HFFc6 (cell line): ENCODE results near the gene TCP11L1. TPM values are rescaled to one million over a fixed set of nuclear protein-coding genes. Genes with fewer than 3 reads are reported as not detected.

Source experiments
- DNase-seq: peaks from one replicate; pipeline ENCODE4 v3.0.0-alpha.2; 2018
- H3K27ac Mint-ChIP-seq: 2 replicates; pipeline ENCODE4 v1.8.0; 2020; ENCODE audit warnings: mild to moderate bottlenecking, mixed read lengths
- H3K27me3 Mint-ChIP-seq: 2 replicates; pipeline ENCODE4 v1.8.0; 2021; ENCODE audit warnings: mild to moderate bottlenecking, moderate library complexity, mixed read lengths; ENCODE audit not compliant: insufficient read depth
- H3K36me3 Mint-ChIP-seq: 2 replicates; pipeline ENCODE4 v1.8.0; 2021; ENCODE audit warnings: low read depth, mixed read lengths
- H3K4me1 Mint-ChIP-seq: 2 replicates; pipeline ENCODE4 v1.8.0; 2020; ENCODE audit warnings: low read depth, mixed read lengths
- H3K4me3 Mint-ChIP-seq: 2 replicates; pipeline ENCODE4 v1.8.0; 2020; ENCODE audit warnings: mild to moderate bottlenecking, moderate library complexity, mixed read lengths
- H3K9me3 Mint-ChIP-seq: 2 replicates; pipeline ENCODE4 v1.8.0; 2020; ENCODE audit warnings: mild to moderate bottlenecking, mixed read lengths
- total RNA-seq, 6 experiments: library from RNA; stranded (reverse); fragmentation: NEBNext Ultra II Directional; extraction: Animal tissue kit (Norgen Biotek cat#: 25700); gene quantifications; 2 replicates in 1 of 6; 3 replicates in 5 of 6; pipeline ENCODE4 v1.2.3, GENCODE V29; 2021
- TF ChIP-seq, protein P1 (sequence below): fragments of 200-600 bp; sonication (generic); IDR thresholded peaks from 2 replicates; pipeline ENCODE4 v1.5.0; 2021; ENCODE audit warnings: antibody characterized with exemption, mild to moderate bottlenecking

The TCP11L1 gene
- total RNA-seq, 6 experiments from 2014 or later, result 34.9 to 38.7 (median 36.9) TPM

DNA sequence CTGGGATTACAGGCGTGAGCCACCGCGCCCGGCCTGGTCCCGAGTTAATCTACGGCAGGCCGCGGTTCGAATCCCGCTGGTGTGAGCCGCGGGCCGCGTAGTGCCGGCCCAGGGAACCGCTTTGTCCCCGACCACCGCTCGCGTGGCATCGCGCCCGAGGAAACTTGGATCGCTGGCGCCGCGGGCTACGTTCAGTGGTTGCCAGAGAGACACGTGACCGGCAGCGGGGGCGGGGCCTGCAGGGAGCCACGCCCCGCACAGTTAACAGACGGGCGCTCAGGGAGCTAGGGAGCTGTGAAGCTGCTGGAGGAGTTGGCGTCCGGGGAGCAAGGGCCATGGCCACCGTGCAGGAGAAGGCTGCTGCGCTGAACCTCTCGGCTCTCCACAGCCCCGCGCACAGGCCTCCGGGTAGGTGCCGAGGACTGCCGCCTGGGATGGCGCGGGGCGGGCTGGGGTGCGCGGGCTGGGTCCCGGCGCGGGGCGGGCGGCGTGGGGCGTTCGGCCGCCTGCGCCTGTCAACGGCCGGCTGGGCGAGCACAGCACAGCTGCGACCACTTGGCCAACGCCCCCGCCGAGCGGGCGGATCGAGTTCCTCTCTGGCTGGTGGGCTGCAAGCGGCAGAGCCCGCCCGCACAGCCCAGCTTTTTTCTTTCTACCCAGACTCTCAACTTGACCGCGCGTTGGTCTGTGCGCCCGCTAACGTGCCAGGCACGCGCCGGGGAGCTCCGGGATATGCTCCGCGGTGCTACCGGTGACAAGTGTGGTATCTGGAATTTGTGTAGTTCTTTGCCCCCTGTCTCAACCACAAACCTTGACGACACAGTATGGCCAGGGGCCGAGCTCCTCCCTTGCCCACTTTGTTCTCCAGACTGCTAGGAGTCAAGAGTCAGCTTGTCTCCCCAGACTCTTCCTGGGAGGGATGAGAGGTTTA is 23.5 kb upstream of the TCP11L1 start, which contains the start of gene DEPDC7:
TSS of gene DEPDC7 (plus strand) at position 258 of the 931 bp plus-strand sequence. CDS start at position 336, 78 bp downstream.
- Mint-ChIP-seq H3K27me3 (no peaks in the 10 kb centered on the region; the same call in 1 of the 2 replicates), H3K9me3 (no peaks in the 10 kb centered on the region), H3K36me3 (peaks cover 21% of the 10 kb centered on the region), H3K4me3 (peak within 1 kb of the TSS; percentile 96), H3K4me1 (peaks cover 61% of the 10 kb centered on the region), H3K27ac (peak within 1 kb of the TSS; percentile 88)
- TF ChIP-seq, protein P1, sequence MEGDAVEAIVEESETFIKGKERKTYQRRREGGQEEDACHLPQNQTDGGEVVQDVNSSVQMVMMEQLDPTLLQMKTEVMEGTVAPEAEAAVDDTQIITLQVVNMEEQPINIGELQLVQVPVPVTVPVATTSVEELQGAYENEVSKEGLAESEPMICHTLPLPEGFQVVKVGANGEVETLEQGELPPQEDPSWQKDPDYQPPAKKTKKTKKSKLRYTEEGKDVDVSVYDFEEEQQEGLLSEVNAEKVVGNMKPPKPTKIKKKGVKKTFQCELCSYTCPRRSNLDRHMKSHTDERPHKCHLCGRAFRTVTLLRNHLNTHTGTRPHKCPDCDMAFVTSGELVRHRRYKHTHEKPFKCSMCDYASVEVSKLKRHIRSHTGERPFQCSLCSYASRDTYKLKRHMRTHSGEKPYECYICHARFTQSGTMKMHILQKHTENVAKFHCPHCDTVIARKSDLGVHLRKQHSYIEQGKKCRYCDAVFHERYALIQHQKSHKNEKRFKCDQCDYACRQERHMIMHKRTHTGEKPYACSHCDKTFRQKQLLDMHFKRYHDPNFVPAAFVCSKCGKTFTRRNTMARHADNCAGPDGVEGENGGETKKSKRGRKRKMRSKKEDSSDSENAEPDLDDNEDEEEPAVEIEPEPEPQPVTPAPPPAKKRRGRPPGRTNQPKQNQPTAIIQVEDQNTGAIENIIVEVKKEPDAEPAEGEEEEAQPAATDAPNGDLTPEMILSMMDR, result no peak
- DNase-seq, result peak; percentile 80

DNA sequence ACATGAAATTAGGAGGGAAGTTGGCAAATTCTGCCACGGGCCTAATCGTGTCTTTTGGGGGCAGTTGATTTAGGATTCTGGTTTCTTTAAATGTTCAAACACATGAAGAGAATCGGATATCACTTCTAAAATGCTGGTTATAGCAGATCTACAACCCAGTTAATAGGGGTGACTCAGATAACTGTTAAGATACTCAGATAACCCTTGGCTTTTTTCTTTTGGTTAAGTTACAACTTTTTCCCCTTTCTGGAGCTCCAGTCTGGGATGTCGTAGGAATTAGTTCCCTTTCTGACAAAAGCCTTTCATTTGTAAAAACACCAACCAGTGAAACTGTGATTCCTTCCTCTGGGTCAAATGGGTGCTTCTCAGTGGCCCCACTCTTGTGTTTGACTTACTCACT is 22.7 kb upstream of the TCP11L1 start:
- H3K4me3 Mint-ChIP-seq, result peak overlapping the region; percentile 96
- H3K27me3 Mint-ChIP-seq, result no peaks in the 10 kb centered on the region; the same call in 1 of the 2 replicates
- H3K36me3 Mint-ChIP-seq, result peaks cover 21% of the 10 kb centered on the region
- no peaks in the 10 kb centered on the region for H3K9me3 Mint-ChIP-seq
- peaks cover 59% of the 10 kb centered on the region for H3K4me1 Mint-ChIP-seq
- peak; percentile 35 for DNase-seq
- peak overlapping the region; percentile 88 for H3K27ac Mint-ChIP-seq
- TF ChIP-seq, protein P1, result no peak

DNA sequence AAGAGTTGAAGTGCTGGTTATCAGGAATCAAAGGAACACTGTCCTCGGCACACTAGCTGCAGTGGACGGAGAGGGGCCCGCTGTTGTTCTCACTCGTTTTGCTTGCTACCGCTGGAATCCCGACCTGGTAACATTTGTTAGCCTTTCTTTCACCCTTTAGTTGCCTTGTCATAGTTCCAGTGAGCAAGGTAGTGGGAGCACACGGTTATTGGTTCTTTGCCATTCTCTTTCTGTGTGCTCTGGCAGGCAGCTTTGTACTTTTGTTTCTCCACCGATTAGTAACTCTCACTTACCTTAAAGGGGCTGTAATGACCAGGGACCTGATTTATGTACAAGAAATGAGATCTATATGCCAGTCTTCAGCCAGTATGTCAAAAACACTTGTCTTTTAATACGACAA is 21.9 kb upstream of the TCP11L1 start:
- peak overlapping the region; percentile 96 for H3K4me3 Mint-ChIP-seq
- H3K27ac Mint-ChIP-seq, result no peak overlapping the region
- no peak for DNase-seq
- H3K9me3 Mint-ChIP-seq, result no peaks in the 10 kb centered on the region
- peaks cover 61% of the 10 kb centered on the region for H3K4me1 Mint-ChIP-seq
- peaks cover 21% of the 10 kb centered on the region for H3K36me3 Mint-ChIP-seq
- TF ChIP-seq, protein P1, result no peak
- no peaks in the 10 kb centered on the region; the same call in 1 of the 2 replicates for H3K27me3 Mint-ChIP-seq

DNA sequence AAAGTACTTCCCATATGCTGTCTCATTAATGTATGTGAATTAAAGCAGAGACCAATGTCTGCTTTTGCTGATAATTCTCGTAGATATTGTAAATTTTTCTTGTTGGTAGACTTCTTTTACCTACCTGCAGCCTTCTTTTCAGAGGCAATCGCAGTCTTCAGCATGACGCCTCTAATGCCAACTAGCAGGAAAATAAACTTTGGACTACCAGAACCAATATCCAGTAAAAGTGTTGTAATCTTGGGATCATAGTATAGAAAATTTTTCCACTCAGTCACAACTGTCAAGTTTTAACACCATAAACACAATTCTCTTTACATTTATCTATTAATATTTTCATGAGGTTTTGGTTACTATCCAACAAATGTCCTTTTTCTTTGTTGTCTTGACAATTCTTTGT is 21.4 kb upstream of the TCP11L1 start:
- no peak overlapping the region for H3K27ac Mint-ChIP-seq
- peak overlapping the region; percentile 96 for H3K4me3 Mint-ChIP-seq
- no peaks in the 10 kb centered on the region for H3K9me3 Mint-ChIP-seq
- TF ChIP-seq, protein P1, result no peak
- H3K4me1 Mint-ChIP-seq, result peaks cover 65% of the 10 kb centered on the region
- H3K27me3 Mint-ChIP-seq, result no peaks in the 10 kb centered on the region; the same call in 1 of the 2 replicates
- no peak for DNase-seq
- H3K36me3 Mint-ChIP-seq, result peaks cover 21% of the 10 kb centered on the region

DNA sequence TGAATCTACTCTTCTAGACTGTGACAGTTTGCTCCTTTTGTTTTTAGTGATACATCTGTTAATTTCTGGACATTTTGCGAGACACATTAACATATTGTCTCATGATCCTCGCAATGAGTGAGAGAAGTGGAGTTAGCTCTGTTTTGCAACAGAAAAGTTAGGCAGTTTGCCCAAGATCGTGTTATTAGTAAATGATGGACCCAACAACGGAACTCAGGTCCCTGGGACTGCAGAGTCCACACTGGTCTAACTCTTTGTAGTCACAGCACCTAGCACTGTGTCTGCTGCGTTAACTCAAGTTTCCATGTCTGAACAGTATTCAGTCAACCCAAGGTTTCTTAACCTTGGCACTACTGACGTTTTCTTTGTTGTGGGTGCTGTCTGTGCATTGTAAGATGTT is 20.5 kb upstream of the TCP11L1 start:
- Mint-ChIP-seq H3K27me3 (no peaks in the 10 kb centered on the region; the same call in 1 of the 2 replicates), H3K4me3 (no peak overlapping the region), H3K4me1 (peaks cover 63% of the 10 kb centered on the region), H3K36me3 (peaks cover 21% of the 10 kb centered on the region), H3K27ac (no peak overlapping the region), H3K9me3 (no peaks in the 10 kb centered on the region)
- DNase-seq, result no peak
- TF ChIP-seq, protein P1, result no peak
